Spleen (tissue), 11 donors: ENCODE data around the gene SLC7A6OS. TPM values are rescaled to one million over a fixed set of nuclear protein-coding genes. Genes with fewer than 3 reads are reported as not detected.

ENCODE experiments used
- DNase-seq: peaks from one replicate; pipeline ENCODE4 v3.0.0-alpha.2; 2020
- H3K27ac ChIP-seq, 8 donors: fragments of 200-600 bp; sonication (generic) in 7 of 8; 1 replicate in 4 of 8; 2 replicates in 4 of 8; pipeline versions ENCODE4 v1.5.0 to v1.8.0; 2016 to 2021; ENCODE audit warnings: inconsistent platforms in 4 of 8, mild to moderate bottlenecking in 4 of 8, moderate library complexity in 1 of 8
- H3K27me3 ChIP-seq, 7 donors: fragments of 200-600 bp; sonication (generic) in 6 of 7; replicated peaks in 1 of 7; 1 replicate in 4 of 7; 2 replicates in 3 of 7; pipeline versions ENCODE4 v1.5.0 to v1.8.0; 2016 to 2021; ENCODE audit warnings: inconsistent platforms in 3 of 7, mild to moderate bottlenecking in 1 of 7
- H3K36me3 ChIP-seq, 6 donors: fragments of 200-600 bp; sonication (generic) in 5 of 6; 1 replicate in 4 of 6; 2 replicates in 2 of 6; pipeline versions ENCODE4 v1.5.0 to v1.8.0; 2016 to 2021; ENCODE audit warnings: inconsistent platforms in 2 of 6
- H3K4me1 ChIP-seq, 6 donors: fragments of 200-600 bp; sonication (generic) in 5 of 6; 1 replicate in 3 of 6; 2 replicates in 3 of 6; pipeline versions ENCODE4 v1.5.0 to v1.8.0; 2016 to 2021; ENCODE audit warnings: inconsistent platforms in 3 of 6
- H3K4me3 ChIP-seq, 8 donors: fragments of 200-600 bp; sonication (generic) in 7 of 8; 1 replicate in 4 of 8; 2 replicates in 4 of 8; pipeline versions ENCODE4 v1.5.0 to v1.8.0; 2016 to 2021; ENCODE audit warnings: inconsistent platforms in 4 of 8, mild to moderate bottlenecking in 4 of 8, moderate library complexity in 2 of 8
- H3K9me3 ChIP-seq, 8 donors: fragments of 200-600 bp; sonication (generic) in 7 of 8; 1 replicate in 4 of 8; 2 replicates in 4 of 8; pipeline versions ENCODE4 v1.5.0 to v1.8.0; 2016 to 2021; ENCODE audit warnings: inconsistent platforms in 4 of 8
- POLR2A ChIP-seq, 3 donors: fragments of 450-650 bp; IDR thresholded peaks; one replicate each; pipeline ENCODE4 v1.5.1; 2017; ENCODE audit warnings: antibody characterized with exemption in 3 of 3, mild to moderate bottlenecking in 1 of 3
- POLR2AphosphoS5 ChIP-seq, 3 donors: sonication (generic); formaldehyde crosslinking; IDR thresholded peaks; one replicate each; pipeline ENCODE4 v1.5.1; 2017; ENCODE audit warnings: antibody characterized with exemption in 3 of 3
- WGBS, 5 donors: extraction: QIAGEN DNeasy Blood & Tissue Kit in 3 of 5; methylation state at CpG; one replicate each; pipeline versions ENCODE4 v1.1.5 to v1.1.7; 2013 to 2018; 5-methylcytosine and 5-hydroxymethylcytosine counted together
- intact Hi-C: fragments of 100-400 bp; cut with DNase I; formaldehyde crosslinking; loops from one replicate; pipeline ENCODE4 v1.15.0; 2023; ENCODE audit warnings: low total_unique reads
- polyA plus RNA-seq, 3 donors: library from polyadenylated mRNA; stranded (reverse); fragments of 200-250 nt; gene quantifications; one replicate each; pipeline ENCODE4 v1.2.1, GENCODE V29; 2013
- total RNA-seq, 7 donors: library from RNA; depleted of rRNA in 3 of 7; stranded (reverse); fragments of >200 nt in 3 of 7; fragmentation: NEBNext Ultra II Directional in 4 of 7; extraction: Animal tissue kit (Norgen Biotek cat#: 25700) in 4 of 7; gene quantifications; one replicate each; pipeline versions ENCODE4 v1.1.0 to v1.2.1, GENCODE V29; 2016 to 2021
- TF ChIP-seq, protein P1 (sequence below), 11 experiments: fragments of 200-600 bp in 7 of 11; fragments of 450-650 bp in 4 of 11; sonication (generic) in 4 of 11; IDR thresholded peaks in 8 of 11; conservative IDR thresholded peaks in 3 of 11; 1 replicate in 7 of 11; 2 replicates in 4 of 11; pipeline versions ENCODE4 v1.4.0 to v1.8.0; 2016 to 2021; ENCODE audit warnings: antibody characterized with exemption in 11 of 11, inconsistent platforms in 4 of 11, mild to moderate bottlenecking in 1 of 11
- donor health status: healthy with polysubstance abuse.
- donor health status: DM: no; HTN: no; CAD: no; lungs with moderate emphysema.
- donor health status: DM: no; HTN: no; CAD: no.
- donor health status: Bipolar disorder and iron deficiency.
- donor health status: healthy.
- donor health status: DM: no; HTN: no; CAD: no.
- donor health status: DM: yes; HTN: yes; CAD: no.

The SLC7A6OS gene
- total and polyA plus RNA-seq, 10 donors, result 7.5 to 30.6 (median 23.5) TPM

DNA sequence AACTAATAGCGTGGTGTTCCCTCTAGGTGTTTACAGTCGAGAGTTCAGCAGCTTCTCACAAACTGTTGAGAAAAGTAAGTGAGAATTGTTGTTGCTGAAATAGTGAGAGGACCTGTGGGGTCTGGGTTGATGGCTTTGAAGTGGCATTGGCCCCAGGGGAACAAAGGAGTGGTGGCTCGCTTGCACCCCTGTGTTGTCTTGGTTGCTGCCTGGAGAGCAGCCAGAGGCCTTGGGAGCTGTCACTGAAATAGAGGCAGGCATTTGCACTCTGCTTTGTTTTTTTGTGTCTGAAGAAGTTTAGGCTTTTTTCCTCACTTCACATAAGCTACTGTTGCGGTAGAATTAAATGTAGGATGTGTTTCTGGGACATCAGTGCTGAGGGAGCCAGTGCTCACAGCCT lies 36.9 kb upstream of the SLC7A6OS start:
- DNase-seq, result no peak
- intact Hi-C loops, result no loop called here
- no peak for TF ChIP-seq POLR2AphosphoS5 (IDR thresholded peaks at IDR 0.05)
- TF ChIP-seq, protein P1, sequence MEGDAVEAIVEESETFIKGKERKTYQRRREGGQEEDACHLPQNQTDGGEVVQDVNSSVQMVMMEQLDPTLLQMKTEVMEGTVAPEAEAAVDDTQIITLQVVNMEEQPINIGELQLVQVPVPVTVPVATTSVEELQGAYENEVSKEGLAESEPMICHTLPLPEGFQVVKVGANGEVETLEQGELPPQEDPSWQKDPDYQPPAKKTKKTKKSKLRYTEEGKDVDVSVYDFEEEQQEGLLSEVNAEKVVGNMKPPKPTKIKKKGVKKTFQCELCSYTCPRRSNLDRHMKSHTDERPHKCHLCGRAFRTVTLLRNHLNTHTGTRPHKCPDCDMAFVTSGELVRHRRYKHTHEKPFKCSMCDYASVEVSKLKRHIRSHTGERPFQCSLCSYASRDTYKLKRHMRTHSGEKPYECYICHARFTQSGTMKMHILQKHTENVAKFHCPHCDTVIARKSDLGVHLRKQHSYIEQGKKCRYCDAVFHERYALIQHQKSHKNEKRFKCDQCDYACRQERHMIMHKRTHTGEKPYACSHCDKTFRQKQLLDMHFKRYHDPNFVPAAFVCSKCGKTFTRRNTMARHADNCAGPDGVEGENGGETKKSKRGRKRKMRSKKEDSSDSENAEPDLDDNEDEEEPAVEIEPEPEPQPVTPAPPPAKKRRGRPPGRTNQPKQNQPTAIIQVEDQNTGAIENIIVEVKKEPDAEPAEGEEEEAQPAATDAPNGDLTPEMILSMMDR (IDR thresholded peaks at IDR 0.05 in 8 of 11, conservative IDR thresholded peaks at IDR 0.05 in 3 of 11), result no peak
- no peak for TF ChIP-seq POLR2A (IDR thresholded peaks at IDR 0.05)

DNA sequence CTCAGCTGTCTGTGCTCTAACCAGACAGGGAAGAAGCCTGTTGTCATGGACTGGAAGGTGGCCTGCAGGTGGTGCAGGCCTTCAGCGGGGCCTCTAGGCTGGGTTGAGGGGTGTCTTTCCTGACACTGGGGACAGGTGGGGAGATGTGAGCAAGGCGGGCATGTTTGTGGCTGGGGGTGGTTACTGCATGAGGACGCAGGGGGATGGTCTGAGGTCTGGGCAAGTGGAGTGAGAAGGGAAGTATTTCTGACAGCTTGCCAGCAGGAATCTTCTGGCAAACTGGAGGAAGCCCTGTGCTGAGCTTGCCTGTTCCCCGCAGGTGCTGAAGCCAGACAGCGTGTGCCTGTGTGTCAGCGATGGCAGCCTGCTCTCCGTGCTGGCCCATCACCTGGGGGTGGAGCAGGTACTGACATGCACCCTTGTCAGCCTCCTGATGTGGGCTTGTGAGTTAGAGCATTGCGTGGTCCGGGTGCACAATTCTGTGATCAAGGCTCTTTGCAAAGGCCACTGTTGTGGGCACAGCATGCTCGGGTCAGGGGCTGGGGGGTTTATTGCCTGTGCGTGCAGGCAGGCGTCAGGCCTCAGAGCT lies 36.2 kb upstream of the SLC7A6OS start:
- Histone ChIP-seq H3K4me3 (no peak overlapping the region), H3K4me1 (no peaks in the 10 kb centered on the region), H3K9me3 (no peaks in the 10 kb centered on the region), H3K27me3 (no peaks in the 10 kb centered on the region), H3K27ac (no peak overlapping the region), H3K36me3 (peaks cover 0 to 100% (median 85%) of the 10 kb centered on the region in 6 donors)
- no peak for DNase-seq
- WGBS, 5 donors, result 67 to 83% (median 80%) methylated on average over 10 to 12 of the region's 12 CpGs
- intact Hi-C loops, result no loop called here
- TF ChIP-seq POLR2AphosphoS5 (IDR thresholded peaks at IDR 0.05) (no peak), POLR2A (IDR thresholded peaks at IDR 0.05) (no peak)
- TF ChIP-seq, protein P1 (IDR thresholded peaks at IDR 0.05 in 8 of 11, conservative IDR thresholded peaks at IDR 0.05 in 3 of 11), result no peak

More for the DNA sequence above, 36.9 kb upstream of the SLC7A6OS start:
- Histone ChIP-seq H3K27ac (no peak overlapping the region), H3K9me3 (no peaks in the 10 kb centered on the region), H3K4me3 (no peak overlapping the region), H3K36me3 (peaks cover 0 to 100% (median 86%) of the 10 kb centered on the region in 6 donors), H3K27me3 (no peaks in the 10 kb centered on the region), H3K4me1 (no peaks in the 10 kb centered on the region)
- 72 to 90% (median 84%) methylated on average over 4 of the region's 4 CpGs for WGBS, 5 donors

DNA sequence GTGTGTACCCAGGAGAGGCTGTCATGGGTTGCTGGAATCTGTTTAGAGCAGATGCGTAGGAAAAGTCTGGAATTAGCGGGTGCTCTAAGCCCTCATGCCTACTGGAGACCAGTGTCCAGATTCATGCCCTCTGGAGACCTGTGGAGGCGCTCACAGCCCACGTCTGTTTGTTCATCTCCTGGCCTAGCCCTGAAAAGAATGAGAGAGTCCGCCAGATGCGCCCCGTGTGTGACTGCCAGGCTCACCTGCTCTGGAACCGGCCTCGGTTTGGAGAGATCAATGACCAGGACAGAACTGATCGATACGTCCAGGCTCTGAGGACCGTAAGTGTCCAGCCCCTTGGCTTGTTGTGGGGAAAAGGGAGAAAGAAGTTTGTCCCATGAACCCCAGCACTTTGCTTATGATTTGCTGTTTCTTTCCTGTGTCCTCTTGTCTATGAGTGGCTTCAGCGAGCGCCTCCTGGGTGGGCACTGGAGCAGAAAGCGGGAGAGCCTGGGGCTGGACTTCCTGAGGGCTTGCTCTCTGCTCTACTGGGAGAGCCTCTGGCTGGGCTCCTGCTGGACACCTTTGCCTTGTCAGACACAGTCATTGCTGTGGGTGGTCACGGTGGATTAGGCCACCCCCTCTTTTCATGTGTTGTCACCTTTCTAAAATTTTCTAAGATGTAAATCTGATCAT lies 35.4 kb upstream of the SLC7A6OS start:
- no peak for DNase-seq
- no peak overlapping the region for H3K27ac ChIP-seq
- intact Hi-C loops, result no loop called here
- H3K9me3 ChIP-seq, result no peaks in the 10 kb centered on the region
- WGBS, 5 donors, result 94 to 99% (median 96%) methylated on average over 16 of the region's 16 CpGs
- no peak overlapping the region for H3K4me3 ChIP-seq
- no peaks in the 10 kb centered on the region for H3K4me1 ChIP-seq
- peaks cover 0 to 100% (median 86%) of the 10 kb centered on the region in 6 donors for H3K36me3 ChIP-seq
- no peaks in the 10 kb centered on the region for H3K27me3 ChIP-seq
- TF ChIP-seq, protein P1 (IDR thresholded peaks at IDR 0.05 in 8 of 11, conservative IDR thresholded peaks at IDR 0.05 in 3 of 11), result no peak
- no peak for TF ChIP-seq POLR2AphosphoS5 (IDR thresholded peaks at IDR 0.05)
- TF ChIP-seq POLR2A (IDR thresholded peaks at IDR 0.05), result no peak

DNA sequence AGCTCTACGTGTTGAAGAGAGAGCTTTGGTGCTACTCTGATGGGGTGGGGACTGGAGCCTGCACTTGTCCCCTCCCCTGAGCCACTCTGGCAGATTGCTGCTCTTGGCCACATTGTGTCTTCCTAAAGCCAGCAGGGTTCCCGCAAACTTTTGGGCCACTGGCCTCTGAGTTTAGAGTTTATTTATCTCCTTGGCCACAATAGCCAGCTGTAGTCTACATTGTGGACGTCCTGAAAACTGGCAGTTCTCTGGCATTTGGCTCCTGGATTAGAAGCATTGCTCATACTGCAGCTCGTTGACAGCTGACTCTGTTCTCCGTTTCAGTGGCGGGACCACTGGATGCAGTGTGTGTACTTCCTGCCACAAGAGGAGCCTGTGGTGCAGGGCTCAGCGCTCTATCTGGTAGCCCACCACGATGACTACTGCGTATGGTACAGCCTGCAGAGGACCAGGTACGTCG lies 34.6 kb upstream of the SLC7A6OS start:
- H3K4me1 ChIP-seq, result no peaks in the 10 kb centered on the region
- no peaks in the 10 kb centered on the region for H3K9me3 ChIP-seq
- peaks cover 0 to 100% (median 87%) of the 10 kb centered on the region in 6 donors for H3K36me3 ChIP-seq
- WGBS, 5 donors, result 67 to 82% (median 77%) methylated on average over 11 of the region's 11 CpGs
- no peak for DNase-seq
- no peak overlapping the region for H3K4me3 ChIP-seq
- no peaks in the 10 kb centered on the region for H3K27me3 ChIP-seq
- TF ChIP-seq, protein P1 (IDR thresholded peaks at IDR 0.05 in 8 of 11, conservative IDR thresholded peaks at IDR 0.05 in 3 of 11), result no peak
- TF ChIP-seq POLR2A (IDR thresholded peaks at IDR 0.05), result no peak
- TF ChIP-seq POLR2AphosphoS5 (IDR thresholded peaks at IDR 0.05), result no peak
- intact Hi-C loops, result no loop called here
- no peak overlapping the region for H3K27ac ChIP-seq
